Osteoblast (primary cell): ENCODE results near the gene MSH3. TPM values are rescaled to one million over a fixed set of nuclear protein-coding genes. Genes with fewer than 3 reads are reported as not detected.
"Not testable (repeated sequence)": the region's sequence is repeated elsewhere in the genome, so short reads cannot be mapped to it uniquely, and the experiment has no call there.

Experiments used
- DNase-seq: peaks from one replicate; pipeline ENCODE4 v3.0.0; 2011; ENCODE audit warnings: low spot score, mixed read lengths; ENCODE audit not compliant: insufficient read length; ENCODE audit errors: missing footprints
- H2AFZ ChIP-seq: 2 replicates; pipeline ENCODE4 v1.6.0; 2011; ENCODE audit warnings: mild to moderate bottlenecking, low read length
- H3K27ac ChIP-seq: 2 replicates; pipeline ENCODE4 v1.5.1; 2011; ENCODE audit warnings: mild to moderate bottlenecking, low read depth, low read length, moderate library complexity
- H3K27me3 ChIP-seq: 2 replicates; pipeline ENCODE4 v1.6.0; 2012; ENCODE audit warnings: mild to moderate bottlenecking, control low read depth, inconsistent platforms, low read length, moderate library complexity; ENCODE audit not compliant: insufficient read depth
- H3K36me3 ChIP-seq: 2 replicates; pipeline ENCODE4 v1.5.1; 2011; ENCODE audit warnings: mild to moderate bottlenecking, low read length, control low read depth, moderate library complexity; ENCODE audit not compliant: insufficient read depth
- H3K4me1 ChIP-seq: 2 replicates; pipeline ENCODE4 v1.5.1; 2011; ENCODE audit warnings: mild to moderate bottlenecking, low read length, control low read depth, moderate library complexity; ENCODE audit not compliant: insufficient read depth
- H3K4me2 ChIP-seq: 2 replicates; pipeline ENCODE4 v1.6.0; 2011; ENCODE audit warnings: mild to moderate bottlenecking, low read length; ENCODE audit not compliant: insufficient read depth
- H3K4me3 ChIP-seq: fragments of 200-600 bp; sonication (generic); 3 replicates; pipeline ENCODE4 v1.5.1; 2012; ENCODE audit warnings: mild to moderate bottlenecking, low read length, inconsistent platforms; ENCODE audit not compliant: insufficient read depth
- H3K79me2 ChIP-seq: 2 replicates; pipeline ENCODE4 v1.6.0; 2012; ENCODE audit warnings: mild to moderate bottlenecking, low read length, control low read depth, inconsistent platforms; ENCODE audit not compliant: insufficient read depth
- H3K9me3 ChIP-seq: 2 replicates; pipeline ENCODE4 v1.5.1; 2011; ENCODE audit warnings: low read depth, low read length, control low read depth
- H4K20me1 ChIP-seq: 2 replicates; pipeline ENCODE4 v1.6.0; 2012; ENCODE audit warnings: mild to moderate bottlenecking, low read length, control low read depth; ENCODE audit not compliant: insufficient read depth
- total RNA-seq: library from RNA; depleted of rRNA; stranded (reverse); fragments of >200 nt; gene quantifications from 2 replicates; pipeline ENCODE4 v1.2.3, GENCODE V29; 2012
- TF ChIP-seq, protein P1 (sequence below): IDR thresholded peaks from 2 replicates; pipeline ENCODE4 v1.5.1; 2011; ENCODE audit warnings: mild to moderate bottlenecking, low read depth, low read length, moderate library complexity; ENCODE audit errors: extremely low read depth

Gene MSH3
- total RNA-seq, 1 donor = 21.7 TPM

DNA sequence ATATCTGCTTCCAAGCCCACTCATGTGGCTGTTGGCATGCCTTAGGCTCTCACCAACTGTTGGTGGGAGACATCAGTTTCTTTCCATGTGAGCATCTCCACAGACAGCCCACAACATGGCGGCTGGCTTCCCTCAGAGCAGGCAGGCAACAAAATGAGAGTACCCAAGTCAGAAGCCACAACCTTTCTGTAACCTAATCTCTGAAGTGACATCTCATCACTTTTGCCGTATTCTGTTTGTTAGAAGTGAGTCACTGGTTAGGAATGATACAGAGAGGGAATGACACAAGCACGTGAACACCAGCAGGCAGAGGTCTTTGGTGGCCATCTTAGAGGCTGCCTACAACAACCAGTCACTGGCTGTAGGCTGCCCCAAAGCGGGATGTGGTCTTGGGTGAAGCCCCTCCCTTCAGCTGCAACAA, 217.1 kb downstream of the MSH3 start:
- no peaks in the 10 kb centered on the region for H3K9me3 ChIP-seq
- TF ChIP-seq, protein P1, sequence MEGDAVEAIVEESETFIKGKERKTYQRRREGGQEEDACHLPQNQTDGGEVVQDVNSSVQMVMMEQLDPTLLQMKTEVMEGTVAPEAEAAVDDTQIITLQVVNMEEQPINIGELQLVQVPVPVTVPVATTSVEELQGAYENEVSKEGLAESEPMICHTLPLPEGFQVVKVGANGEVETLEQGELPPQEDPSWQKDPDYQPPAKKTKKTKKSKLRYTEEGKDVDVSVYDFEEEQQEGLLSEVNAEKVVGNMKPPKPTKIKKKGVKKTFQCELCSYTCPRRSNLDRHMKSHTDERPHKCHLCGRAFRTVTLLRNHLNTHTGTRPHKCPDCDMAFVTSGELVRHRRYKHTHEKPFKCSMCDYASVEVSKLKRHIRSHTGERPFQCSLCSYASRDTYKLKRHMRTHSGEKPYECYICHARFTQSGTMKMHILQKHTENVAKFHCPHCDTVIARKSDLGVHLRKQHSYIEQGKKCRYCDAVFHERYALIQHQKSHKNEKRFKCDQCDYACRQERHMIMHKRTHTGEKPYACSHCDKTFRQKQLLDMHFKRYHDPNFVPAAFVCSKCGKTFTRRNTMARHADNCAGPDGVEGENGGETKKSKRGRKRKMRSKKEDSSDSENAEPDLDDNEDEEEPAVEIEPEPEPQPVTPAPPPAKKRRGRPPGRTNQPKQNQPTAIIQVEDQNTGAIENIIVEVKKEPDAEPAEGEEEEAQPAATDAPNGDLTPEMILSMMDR = no peak
- H3K79me2 ChIP-seq = no peaks in the 10 kb centered on the region
- no peaks in the 10 kb centered on the region for H3K4me1 ChIP-seq
- no peak overlapping the region for H3K27ac ChIP-seq
- no peaks in the 10 kb centered on the region for H4K20me1 ChIP-seq
- no peak overlapping the region for H2AFZ ChIP-seq
- H3K36me3 ChIP-seq = peaks cover 12% of the 10 kb centered on the region
- no peak overlapping the region for H3K4me3 ChIP-seq
- DNase-seq = peak; percentile 38
- no peak overlapping the region for H3K4me2 ChIP-seq
- H3K27me3 ChIP-seq = no peaks in the 10 kb centered on the region

DNA sequence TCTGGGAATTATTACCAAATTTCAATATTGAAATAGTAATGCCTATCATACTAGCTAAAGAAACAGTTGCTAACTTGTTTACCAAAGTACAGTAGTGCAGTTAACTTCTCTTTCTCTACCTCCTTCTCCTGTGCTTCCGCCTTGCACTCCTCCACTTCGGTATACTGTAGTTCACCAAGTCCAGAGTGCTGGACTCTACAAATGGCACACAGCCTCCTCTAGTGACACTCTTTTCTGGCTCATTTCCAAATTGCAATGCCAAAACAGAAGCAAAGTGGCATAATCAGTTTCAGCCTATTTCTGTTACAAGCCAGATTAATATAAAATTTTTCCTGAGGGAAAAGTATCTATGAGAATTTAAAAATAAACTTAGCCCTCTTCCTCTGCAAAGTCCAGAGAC, 219.7 kb downstream of the MSH3 start:
- Histone ChIP-seq H3K79me2 (no peaks in the 10 kb centered on the region), H3K4me1 (no peaks in the 10 kb centered on the region), H3K36me3 (peaks cover 19% of the 10 kb centered on the region), H2AFZ (no peak overlapping the region), H3K9me3 (no peaks in the 10 kb centered on the region), H3K4me3 (no peak overlapping the region), H3K27me3 (no peaks in the 10 kb centered on the region), H3K4me2 (no peak overlapping the region), H4K20me1 (no peaks in the 10 kb centered on the region), H3K27ac (no peak overlapping the region)
- TF ChIP-seq, protein P1 = no peak
- no peak for DNase-seq

DNA sequence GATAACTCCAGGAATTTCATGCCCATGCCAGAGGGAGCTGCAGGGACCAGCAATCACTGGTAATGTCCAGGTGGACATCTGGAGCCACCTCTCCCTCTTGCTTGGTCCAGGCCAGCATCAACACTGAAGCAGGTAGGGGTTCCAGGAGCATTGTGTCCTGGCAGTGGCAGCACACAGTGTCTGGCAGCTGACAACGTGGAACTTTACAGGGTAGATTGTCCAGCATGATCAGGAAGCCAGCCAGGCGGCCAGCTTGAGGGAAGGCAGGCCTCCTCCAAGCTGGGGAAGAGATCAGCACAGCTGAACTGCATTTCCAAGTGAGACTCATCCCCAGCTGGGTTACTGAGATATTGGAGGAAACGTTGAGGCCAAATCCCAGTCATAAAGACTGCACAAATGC, 223.1 kb downstream of the MSH3 start:
- no peak for DNase-seq
- no peak overlapping the region for H3K4me2 ChIP-seq
- peaks cover 16% of the 10 kb centered on the region for H3K36me3 ChIP-seq
- H2AFZ ChIP-seq = no peak overlapping the region
- TF ChIP-seq, protein P1 = no peak
- H4K20me1 ChIP-seq = no peaks in the 10 kb centered on the region
- no peaks in the 10 kb centered on the region for H3K4me1 ChIP-seq
- H3K27me3 ChIP-seq = no peaks in the 10 kb centered on the region
- no peak overlapping the region for H3K27ac ChIP-seq
- H3K9me3 ChIP-seq = no peaks in the 10 kb centered on the region
- no peaks in the 10 kb centered on the region for H3K79me2 ChIP-seq
- H3K4me3 ChIP-seq = no peak overlapping the region

DNA sequence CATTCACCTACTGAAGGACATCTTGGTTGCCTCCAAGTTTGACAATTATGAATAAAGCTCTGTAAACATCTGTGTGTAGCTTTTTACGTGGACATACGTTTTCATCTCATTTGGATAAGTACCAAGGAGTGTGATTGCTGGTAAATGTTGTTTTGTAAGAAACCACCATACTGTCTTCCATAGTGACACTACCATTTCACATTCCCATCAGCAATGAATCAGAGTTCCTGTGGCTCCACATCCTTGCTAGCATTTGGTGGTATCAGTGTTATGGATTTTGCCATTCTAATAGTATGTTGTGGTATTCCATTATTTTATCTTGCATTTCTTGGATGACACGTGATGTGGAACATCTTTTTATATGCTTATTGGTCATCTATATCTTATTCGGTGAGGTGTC, 227.3 kb downstream of the MSH3 start:
- TF ChIP-seq, protein P1 = no peak

DNA sequence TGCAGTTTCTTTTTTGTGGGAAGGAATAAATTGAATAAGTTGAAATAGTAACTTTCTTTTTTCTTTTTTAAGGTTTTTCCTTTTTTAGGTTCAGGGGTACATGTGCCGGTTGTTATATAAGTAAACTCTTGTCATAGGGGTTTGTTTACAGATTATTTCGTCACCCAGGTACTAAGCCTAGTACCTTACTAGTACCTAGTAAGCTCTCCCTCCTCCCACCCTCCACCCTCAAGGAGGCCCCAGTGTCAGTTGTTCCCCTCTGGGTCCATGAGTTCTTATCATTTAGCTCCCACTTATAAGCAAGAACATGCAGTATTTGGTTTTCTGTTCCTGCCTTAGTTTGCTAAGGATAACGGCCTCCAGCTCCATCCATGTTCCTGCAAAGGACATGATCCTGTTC, 228.9 kb downstream of the MSH3 start:
- not testable (repeated sequence) for H3K36me3 ChIP-seq, H3K4me1 ChIP-seq, H3K9me3 ChIP-seq, H3K27me3 ChIP-seq, H3K4me2 ChIP-seq, H3K79me2 ChIP-seq, H2AFZ ChIP-seq, H3K27ac ChIP-seq, H4K20me1 ChIP-seq, DNase-seq, H3K4me3 ChIP-seq

More for the DNA sequence above, 227.3 kb downstream of the MSH3 start:
- Histone ChIP-seq H3K4me3 (no peak overlapping the region), H3K27me3 (no peaks in the 10 kb centered on the region), H3K4me1 (peaks cover 2% of the 10 kb centered on the region), H3K4me2 (no peak overlapping the region), H3K79me2 (no peaks in the 10 kb centered on the region), H3K27ac (no peak overlapping the region), H2AFZ (no peak overlapping the region), H4K20me1 (no peaks in the 10 kb centered on the region), H3K36me3 (peaks cover 7% of the 10 kb centered on the region), H3K9me3 (no peaks in the 10 kb centered on the region)
- no peak for DNase-seq
